ENCODE measurements around the gene SEC31A.
"Not testable (repeated sequence)": the region's sequence is repeated elsewhere in the genome, so short reads cannot be mapped to it uniquely, and the experiment has no call there.

SEC31A gene

GRCh38 chr4:82898322-82899243 is 7.6 kb upstream of the SEC31A start:
- no peak for DNase-seq (ENCODE audit: low read depth, low spot score)

GRCh38 chr4:82896755-82897154 is 5.8 kb upstream of the SEC31A start:
- no peak for DNase-seq (ENCODE audit: low read depth, low spot score)

GRCh38 chr4:82893942-82894341 is 3.0 kb upstream of the SEC31A start:
- DNase-seq (ENCODE audit: low read depth, low spot score), result no peak

- no peak for DNase-seq (ENCODE audit: low read depth, low spot score)
These were observed 1.5 kb upstream of the SEC31A start for GRCh38 chr4:82892467-82892802.

- DNase-seq (ENCODE audit: low read depth, low spot score), result no peak
These were observed 934 bp upstream of the SEC31A start for GRCh38 chr4:82891707-82892466.

- no peak for DNase-seq (ENCODE audit: low read depth, low spot score)
These were observed 439 bp downstream of the SEC31A start for GRCh38 chr4:82890528-82890900.

GRCh38 chr4:82889287-82889686 is 1.7 kb downstream of the SEC31A start:
- DNase-seq (ENCODE audit: low read depth, low spot score), result no peak

GRCh38 chr4:82886147-82886942 is 4.6 kb downstream of the SEC31A start:
- DNase-seq (ENCODE audit: low read depth, low spot score), result no peak

- no peak for DNase-seq (ENCODE audit: low read depth, low spot score)
These were observed 5.5 kb downstream of the SEC31A start for GRCh38 chr4:82885410-82885809.

GRCh38 chr4:82868572-82868971 is 22.4 kb downstream of the SEC31A start:
- DNase-seq (ENCODE audit: low read depth, low spot score), result no peak

- no peak for DNase-seq (ENCODE audit: low read depth, low spot score)
These were observed 24.1 kb downstream of the SEC31A start for GRCh38 chr4:82866706-82867385.

- not testable (repeated sequence) for DNase-seq (ENCODE audit: low read depth, low spot score)
These were observed 24.9 kb downstream of the SEC31A start for GRCh38 chr4:82866033-82866432.

- DNase-seq (ENCODE audit: low read depth, low spot score), result peak; percentile 12
These were observed 25.4 kb downstream of the SEC31A start for GRCh38 chr4:82865592-82865991.

GRCh38 chr4:82864336-82864979 is 26.5 kb downstream of the SEC31A start:
- no peak for DNase-seq (ENCODE audit: low read depth, low spot score)

GRCh38 chr4:82861529-82861928 is 29.4 kb downstream of the SEC31A start:
- DNase-seq (ENCODE audit: low read depth, low spot score), result no peak

- DNase-seq (ENCODE audit: low read depth, low spot score), result not testable (repeated sequence)
These were observed 30.5 kb downstream of the SEC31A start for GRCh38 chr4:82860487-82860886.

GRCh38 chr4:82852751-82853285 is 38.1 kb downstream of the SEC31A start:
- no peak for DNase-seq (ENCODE audit: low read depth, low spot score)

GRCh38 chr4:82851885-82852750 is 38.8 kb downstream of the SEC31A start:
- no peak for DNase-seq (ENCODE audit: low read depth, low spot score)

GRCh38 chr4:82851318-82851717 is 39.6 kb downstream of the SEC31A start:
- no peak for DNase-seq (ENCODE audit: low read depth, low spot score)

GRCh38 chr4:82850684-82851083 is 40.3 kb downstream of the SEC31A start:
- no peak for DNase-seq (ENCODE audit: low read depth, low spot score)

Data from brain pericyte (primary cell).